Fibroblast of skin of left quadriceps (primary cell): ENCODE data around the gene HOXB4.

Experiments used
- DNase-seq, 2 experiments: peaks; one replicate each; pipeline ENCODE4 v3.0.0-alpha.2; 2013; ENCODE audit warnings: low read depth in 2 of 2

The HOXB4 gene

DNA sequence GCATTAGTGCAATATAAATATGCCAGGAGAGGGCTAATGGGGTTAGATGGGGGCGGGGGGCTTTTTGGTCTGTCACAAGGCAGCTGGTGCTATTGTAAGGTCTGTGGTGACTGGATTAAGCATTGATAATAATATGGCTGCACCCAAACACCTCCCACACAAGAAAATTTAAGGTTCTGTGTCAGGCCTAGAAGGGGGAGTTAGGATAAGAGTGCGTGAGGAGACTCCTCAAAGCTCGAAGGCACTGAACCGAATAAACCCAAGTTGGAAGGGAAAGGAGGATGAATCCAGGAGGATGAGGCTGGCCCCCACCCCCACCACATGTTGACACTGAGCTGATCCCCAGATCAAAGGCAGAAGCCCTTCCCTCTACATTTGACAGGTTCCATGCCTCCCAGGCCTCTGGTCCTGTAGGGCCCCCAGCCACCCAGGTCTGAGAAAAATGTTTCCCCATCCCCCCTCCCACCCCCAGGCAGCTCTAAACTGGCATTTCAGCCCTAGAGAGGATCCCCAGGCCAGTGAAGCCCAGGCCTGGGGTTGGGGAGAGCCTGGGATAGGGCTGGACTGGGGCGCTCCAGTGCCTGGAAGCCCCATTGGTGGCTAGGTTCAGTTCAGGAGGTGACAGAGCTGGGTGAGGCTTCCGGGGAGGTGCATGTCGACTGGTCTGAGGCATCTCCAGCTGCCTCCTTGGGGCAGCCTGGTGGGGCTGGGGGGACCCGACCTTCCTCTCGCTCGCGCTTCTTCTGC, 49.0 kb downstream of the HOXB4 start:
- no peak for DNase-seq

DNA sequence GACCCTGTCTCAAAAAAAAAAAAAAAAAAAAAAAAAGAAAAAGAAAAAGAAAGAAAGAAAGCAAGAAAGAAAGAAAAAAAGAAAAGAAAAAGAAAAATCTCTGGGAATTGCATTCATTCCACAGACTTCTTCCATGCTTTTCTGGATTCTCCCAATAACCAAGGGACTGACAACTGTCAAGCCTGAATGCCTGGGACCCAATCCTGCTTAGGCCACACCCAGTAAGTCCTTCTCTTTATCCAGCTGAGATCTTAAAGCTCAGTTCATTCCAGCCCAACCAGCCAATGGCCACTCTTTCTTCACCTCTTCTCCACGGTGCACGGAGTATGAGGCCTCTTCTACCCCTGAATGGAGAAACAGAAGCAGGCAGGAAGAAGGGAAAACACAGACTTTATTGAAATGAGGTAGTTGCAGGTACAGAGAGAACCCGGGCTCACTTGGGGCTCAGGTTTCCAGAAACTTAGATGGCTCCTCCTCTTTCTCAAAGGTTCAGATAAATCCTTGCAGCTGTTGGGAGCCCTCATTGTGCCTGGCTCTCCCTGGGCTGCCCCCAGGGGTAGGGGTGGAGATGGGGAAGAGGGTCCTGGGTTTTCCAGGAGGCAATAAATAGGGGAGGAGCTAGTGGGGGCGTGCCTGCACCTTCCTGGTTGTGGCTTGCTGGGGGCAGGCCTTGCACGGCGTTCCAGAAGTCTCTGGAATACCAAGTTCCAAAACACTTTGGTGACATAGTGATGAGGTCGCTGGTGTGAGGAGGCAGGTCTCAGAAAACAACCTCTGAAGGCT, 49.8 kb downstream of the HOXB4 start:
- no peak for DNase-seq

DNA sequence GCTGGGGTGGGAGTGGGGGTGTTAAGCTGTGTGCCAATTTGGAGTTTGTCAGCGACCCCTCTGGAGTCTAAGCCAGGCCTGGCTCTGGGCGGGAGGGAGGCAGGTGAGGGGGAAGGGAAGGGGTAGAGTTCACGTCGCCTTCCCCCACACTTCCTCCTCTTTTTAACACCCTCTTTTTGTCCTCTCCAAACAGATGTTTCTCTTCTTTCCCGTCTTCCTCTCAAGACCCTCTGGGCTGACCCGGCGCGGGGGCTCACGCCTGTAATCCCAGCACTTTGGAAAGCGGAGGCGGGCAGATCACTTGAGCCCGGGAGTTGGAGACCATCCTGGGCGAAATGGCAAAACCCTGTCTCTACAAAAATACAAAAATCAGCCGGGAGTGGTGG, 50.6 kb downstream of the HOXB4 start:
- DNase-seq = no peak

DNA sequence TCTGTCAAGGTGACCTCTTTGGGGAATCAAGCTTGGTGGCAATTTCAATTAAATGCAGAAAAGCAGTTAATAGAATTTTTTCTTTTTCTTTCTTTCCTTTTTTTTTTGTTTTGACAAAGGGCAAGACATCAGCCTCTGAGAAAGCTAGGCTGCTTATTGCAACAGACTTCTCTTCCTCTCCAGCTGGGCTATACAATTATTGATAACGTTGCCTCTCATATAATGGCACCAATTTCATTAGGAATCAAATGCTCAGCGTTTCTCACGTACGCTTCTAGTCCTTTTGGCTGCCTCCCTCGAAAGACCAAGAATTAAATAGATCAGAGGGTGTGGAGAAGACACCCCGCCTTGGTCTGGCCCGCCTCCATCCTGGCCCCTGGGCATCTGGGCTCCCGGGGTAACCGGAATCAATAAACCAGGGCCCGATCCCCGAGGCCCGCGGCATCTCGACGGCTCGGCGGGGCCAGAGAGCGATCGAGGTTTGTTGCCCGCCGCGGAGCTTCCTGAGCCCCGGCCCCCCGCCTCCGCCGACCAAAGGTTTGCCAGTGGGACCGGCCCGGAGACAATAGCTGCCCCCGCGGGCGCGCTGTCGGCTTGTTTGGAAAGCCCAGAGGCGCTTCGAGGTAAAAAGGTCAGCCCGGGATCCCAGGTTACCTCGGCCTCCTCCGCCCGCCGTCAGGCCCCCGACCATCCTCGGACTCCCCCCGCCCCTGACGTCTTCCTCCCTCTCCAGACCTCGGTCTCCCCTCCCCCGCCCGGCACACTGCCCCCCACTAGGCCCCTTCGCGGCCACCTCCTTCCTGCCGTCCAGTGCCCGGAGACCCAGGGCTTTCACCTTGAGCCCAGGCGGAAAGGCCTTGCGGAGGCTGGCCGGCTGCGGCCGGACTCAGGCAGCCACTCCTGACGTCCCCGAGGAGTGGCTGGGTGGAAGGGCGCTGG, 51.3 kb downstream of the HOXB4 start:
- no peak for DNase-seq
